Effector memory CD4-positive, alpha-beta T cell (primary cell): ENCODE data around the gene LILRA5.
"Not testable (repeated sequence)": the region's sequence is repeated elsewhere in the genome, so short reads cannot be mapped to it uniquely, and the experiment has no call there.

Source experiments
- DNase-seq, 3 donors: peaks; one replicate each; pipeline ENCODE4 v3.0.0-alpha.2; 2020
- H3K27ac ChIP-seq: 2 replicates; pipeline ENCODE4 v1.7.0; 2013; ENCODE audit warnings: mild to moderate bottlenecking, low read length, moderate library complexity; ENCODE audit not compliant: insufficient read depth, poor library complexity, severe bottlenecking
- H3K27me3 ChIP-seq: replicated peaks from 2 replicates; pipeline ENCODE4 v1.7.0; 2013; ENCODE audit warnings: mild to moderate bottlenecking, low read length; ENCODE audit not compliant: insufficient read depth, control insufficient read depth, poor library complexity, severe bottlenecking
- H3K36me3 ChIP-seq: 2 replicates; pipeline ENCODE4 v1.7.0; 2013; ENCODE audit warnings: mild to moderate bottlenecking, low read length, moderate library complexity; ENCODE audit not compliant: control insufficient read depth, insufficient read depth
- H3K4me1 ChIP-seq: 2 replicates; pipeline ENCODE4 v1.7.0; 2013; ENCODE audit warnings: low read length, mild to moderate bottlenecking; ENCODE audit not compliant: control insufficient read depth, insufficient read depth, poor library complexity, severe bottlenecking
- H3K4me3 ChIP-seq: 2 replicates; pipeline ENCODE4 v1.7.0; 2013; ENCODE audit warnings: low read length, low read depth, mild to moderate bottlenecking; ENCODE audit not compliant: insufficient read depth, poor library complexity, severe bottlenecking
- H3K9me3 ChIP-seq: 2 replicates; pipeline ENCODE4 v1.7.0; 2013; ENCODE audit warnings: mild to moderate bottlenecking, low read length, moderate library complexity; ENCODE audit not compliant: control insufficient read depth
- total RNA-seq, 3 donors: gene quantifications; one replicate each; lab custom pipeline; 2026; lab: John Stamatoyannopoulos, UW

Gene LILRA5
- 0 to 1.5 (median 0) reads per million in 3 donors for total RNA-seq

GRCh38 chr19:54312436-54313377 lies at the start of gene LILRA5:
Gene LILRA5 (minus strand): TSS chr19:54313166. CDS start chr19:54313019, 147 bp downstream.
- Histone ChIP-seq H3K4me1 (no peaks in the 10 kb centered on the region), H3K27me3 (no peaks in the 10 kb centered on the region), H3K36me3 (no peaks in the 10 kb centered on the region), H3K4me3 (no peak within 1 kb of the TSS), H3K9me3 (no peaks in the 10 kb centered on the region), H3K27ac (no peak within 1 kb of the TSS)
- no peak for DNase-seq

GRCh38 chr19:54361680-54362422 lies 48.9 kb upstream of the LILRA5 start:
- peak overlapping the region; percentile 25 for H3K4me3 ChIP-seq
- peaks cover 33% of the 10 kb centered on the region for H3K4me1 ChIP-seq

GRCh38 chr19:54359149-54359820 lies 46.3 kb upstream of the LILRA5 start:
- peaks cover 28% of the 10 kb centered on the region for H3K36me3 ChIP-seq
- peaks cover 25% of the 10 kb centered on the region for H3K4me1 ChIP-seq
- not testable (repeated sequence) for H3K9me3 ChIP-seq, H3K4me3 ChIP-seq, H3K27ac ChIP-seq, H3K27me3 ChIP-seq
- peak; percentile 54 to 61 (median 57) for DNase-seq

More at GRCh38 chr19:54361680-54362422, 48.9 kb upstream of the LILRA5 start:
- H3K9me3 ChIP-seq, H3K36me3 ChIP-seq, H3K27me3 ChIP-seq, DNase-seq: not testable (repeated sequence)
- H3K27ac ChIP-seq, result peak overlapping the region; percentile 57

GRCh38 chr19:54357381-54357780 lies 44.4 kb upstream of the LILRA5 start:
- Histone ChIP-seq H3K36me3 (peaks cover 32% of the 10 kb centered on the region), H3K27ac (no peak overlapping the region), H3K27me3 (no peaks in the 10 kb centered on the region), H3K9me3 (no peaks in the 10 kb centered on the region), H3K4me3 (no peak overlapping the region), H3K4me1 (peaks cover 17% of the 10 kb centered on the region)
- no peak for DNase-seq

GRCh38 chr19:54356444-54357056 lies 43.6 kb upstream of the LILRA5 start:
- Histone ChIP-seq H3K4me3 (no peak overlapping the region), H3K27me3 (no peaks in the 10 kb centered on the region), H3K4me1 (peaks cover 14% of the 10 kb centered on the region), H3K27ac (no peak overlapping the region), H3K36me3 (peaks cover 32% of the 10 kb centered on the region), H3K9me3 (no peaks in the 10 kb centered on the region)
- DNase-seq, result no peak

GRCh38 chr19:54355675-54356074 lies 42.7 kb upstream of the LILRA5 start:
- Histone ChIP-seq H3K4me3 (no peak overlapping the region), H3K9me3 (no peaks in the 10 kb centered on the region), H3K27me3 (no peaks in the 10 kb centered on the region), H3K27ac (no peak overlapping the region), H3K36me3 (peaks cover 32% of the 10 kb centered on the region), H3K4me1 (peaks cover 7% of the 10 kb centered on the region)
- DNase-seq, result no peak

- H3K27ac ChIP-seq, result no peak overlapping the region
- no peaks in the 10 kb centered on the region for H3K27me3 ChIP-seq
- no peak for DNase-seq
- peaks cover 2% of the 10 kb centered on the region for H3K4me1 ChIP-seq
- H3K9me3 ChIP-seq, result no peaks in the 10 kb centered on the region
- peaks cover 32% of the 10 kb centered on the region for H3K36me3 ChIP-seq
- no peak overlapping the region for H3K4me3 ChIP-seq
These were observed 41.8 kb upstream of the LILRA5 start for GRCh38 chr19:54354761-54355160.

GRCh38 chr19:54352546-54352945 lies 39.6 kb upstream of the LILRA5 start:
- no peak for DNase-seq
- no peak overlapping the region for H3K27ac ChIP-seq
- H3K27me3 ChIP-seq, result no peaks in the 10 kb centered on the region
- H3K36me3 ChIP-seq, result peaks cover 32% of the 10 kb centered on the region
- H3K4me1 ChIP-seq, result no peaks in the 10 kb centered on the region
- no peaks in the 10 kb centered on the region for H3K9me3 ChIP-seq
- no peak overlapping the region for H3K4me3 ChIP-seq

GRCh38 chr19:54352041-54352440 lies 39.1 kb upstream of the LILRA5 start:
- H3K36me3 ChIP-seq, result peaks cover 30% of the 10 kb centered on the region
- no peak for DNase-seq
- no peaks in the 10 kb centered on the region for H3K9me3 ChIP-seq
- H3K27me3 ChIP-seq, result no peaks in the 10 kb centered on the region
- no peak overlapping the region for H3K27ac ChIP-seq
- H3K4me3 ChIP-seq, result no peak overlapping the region
- H3K4me1 ChIP-seq, result no peaks in the 10 kb centered on the region
